HEK293 (cell line): ENCODE data around the gene RGMA.

Experiments used
- BCL11A ChIP-seq: fragments of 450-650 bp; formaldehyde crosslinking; IDR thresholded peaks from 2 replicates; pipeline ENCODE4 v1.5.1; 2016; ENCODE audit warnings: low read depth, missing biosample characterization, missing genetic modification characterization
- CTCF ChIP-seq: fragments of 450-650 bp; formaldehyde crosslinking; IDR thresholded peaks from 2 replicates; pipeline ENCODE4 v1.5.1; 2016; ENCODE audit warnings: missing biosample characterization, missing genetic modification characterization
- MEIS1 ChIP-seq: sonication (generic); formaldehyde crosslinking; IDR thresholded peaks from 2 replicates; pipeline ENCODE4 v1.8.1; 2022; ENCODE audit warnings: missing genetic modification reagents, mild to moderate bottlenecking, borderline replicate concordance
- REPIN1 ChIP-seq: fragments of 450-650 bp; formaldehyde crosslinking; IDR thresholded peaks from 2 replicates; pipeline ENCODE4 v1.5.1; 2017; ENCODE audit warnings: missing biosample characterization, missing genetic modification characterization, low read depth
- REST ChIP-seq: fragments of 450-650 bp; formaldehyde crosslinking; IDR thresholded peaks from 2 replicates; pipeline ENCODE4 v1.5.1; 2016; ENCODE audit warnings: missing biosample characterization, missing genetic modification characterization
- SETDB1 ChIP-seq: IDR thresholded peaks from one replicate; pipeline ENCODE4 v1.6.1; 2017; ENCODE audit warnings: mild to moderate bottlenecking, low read length, moderate library complexity, mixed read lengths; ENCODE audit not compliant: insufficient read length
- ZNF114 ChIP-seq: fragments of 450-650 bp; formaldehyde crosslinking; IDR thresholded peaks from 2 replicates; pipeline ENCODE4 v1.5.0; 2017; ENCODE audit warnings: missing biosample characterization, missing genetic modification characterization
- ZNF280D ChIP-seq: fragments of 450-650 bp; formaldehyde crosslinking; IDR thresholded peaks from 2 replicates; pipeline ENCODE4 v1.5.1; 2016; ENCODE audit warnings: missing biosample characterization, missing genetic modification characterization
- ZNF302 ChIP-seq: fragments of 450-650 bp; formaldehyde crosslinking; IDR thresholded peaks from 2 replicates; pipeline ENCODE4 v1.5.1; 2016; ENCODE audit warnings: missing biosample characterization, missing genetic modification characterization, low read depth
- ZNF558 ChIP-seq: fragments of 450-650 bp; formaldehyde crosslinking; IDR thresholded peaks from 2 replicates; pipeline ENCODE4 v1.5.1; 2016; ENCODE audit warnings: missing biosample characterization, missing genetic modification characterization
- ZNF560 ChIP-seq: fragments of 450-650 bp; formaldehyde crosslinking; IDR thresholded peaks from 2 replicates; pipeline ENCODE4 v1.5.1; 2017; ENCODE audit warnings: missing biosample characterization, missing genetic modification characterization, borderline replicate concordance
- ZNF580 ChIP-seq: fragments of 450-650 bp; formaldehyde crosslinking; IDR thresholded peaks from 2 replicates; pipeline ENCODE4 v1.5.1; 2016; ENCODE audit warnings: missing biosample characterization, missing genetic modification characterization
- ZNF791 ChIP-seq: fragments of 450-650 bp; formaldehyde crosslinking; IDR thresholded peaks from 2 replicates; pipeline ENCODE4 v1.5.1; 2016; ENCODE audit warnings: missing biosample characterization, missing genetic modification characterization

- TF ChIP-seq ZNF580 (tag by site-specific recombination), result no peak
- TF ChIP-seq REST (tag by site-specific recombination), result no peak
- no peak for TF ChIP-seq CTCF (tag by site-specific recombination)
- no peak for TF ChIP-seq ZNF791
- no peak for TF ChIP-seq SETDB1
- no peak for TF ChIP-seq ZNF114
- no peak for TF ChIP-seq REPIN1 (tag by site-specific recombination)
- TF ChIP-seq ZNF280D, result no peak
- TF ChIP-seq ZNF558 (tag by site-specific recombination), result no peak
- TF ChIP-seq MEIS1 (CRISPR knock-in tag), result no peak
- TF ChIP-seq ZNF302, result no peak
- TF ChIP-seq BCL11A (tag by site-specific recombination), result no peak
- TF ChIP-seq ZNF560 (tag by site-specific recombination), result no peak
Measured at GRCh38 chr15:93067649-93068085, 21.3 kb downstream of the RGMA start.
